GM12891 (cell line): ENCODE measurements around the gene PSAPL1.

Experiments used
- POLR2A ChIP-seq: IDR thresholded peaks from 2 replicates; pipeline ENCODE4 v1.6.1; 2011; ENCODE audit warnings: low read depth, low read length, control low read depth
- POLR2AphosphoS5 ChIP-seq: IDR thresholded peaks from 2 replicates; pipeline ENCODE4 v1.6.1; 2011; ENCODE audit warnings: low read depth, low read length, control low read depth
- TAF1 ChIP-seq: IDR thresholded peaks from 2 replicates; pipeline ENCODE4 v1.6.1; 2011; ENCODE audit warnings: low read depth, low read length, control low read depth

- no peak for TF ChIP-seq POLR2A
- no peak for TF ChIP-seq POLR2AphosphoS5
- no peak for TF ChIP-seq TAF1
These were observed 33.9 kb downstream of the PSAPL1 start for GRCh38 chr4:7400671-7401298.
